HEK293 (cell line): Measurements from ENCODE around the gene RPS6KA5.

Source experiments
- CTCF ChIA-PET: fragments of 350-600 bp; formaldehyde crosslinking; extraction: SDS; loops from one replicate; lab custom pipeline; 2021; ENCODE audit warnings: antibody characterized with exemption; lab: Yijun Ruan, JAX
- POLR2A ChIA-PET: fragments of 300-600 bp; formaldehyde crosslinking; extraction: SDS; loops from one replicate; lab custom pipeline; 2020; ENCODE audit warnings: antibody characterized with exemption, inconsistent platforms; lab: Yijun Ruan, JAX
- H3K27ac ChIP-seq: fragments of 200-500 bp; sonication (Bioruptor generic); 2 replicates; pipeline ENCODE4 v1.5.1; 2014; ENCODE audit warnings: low read depth, low read length, control low read depth, inconsistent platforms; ENCODE audit errors: extremely low read depth
- H3K36me3 ChIP-seq, 2 experiments: fragments of 200-500 bp in 1 of 2; sonication (Bioruptor generic) in 1 of 2; 1 replicate in 1 of 2; 2 replicates in 1 of 2; pipeline ENCODE4 v1.5.1; 2014 to 2017; ENCODE audit warnings: inconsistent platforms in 2 of 2, low read length in 2 of 2; ENCODE audit not compliant: control insufficient read depth in 2 of 2, insufficient read depth in 1 of 2
- H3K4me1 ChIP-seq: fragments of 200-500 bp; sonication (Bioruptor generic); 2 replicates; pipeline ENCODE4 v1.5.1; 2014; ENCODE audit warnings: mild to moderate bottlenecking, low read length, inconsistent platforms; ENCODE audit not compliant: control insufficient read depth, insufficient read depth
- H3K4me3 ChIP-seq: 2 replicates; pipeline ENCODE4 v1.5.1; 2011; ENCODE audit warnings: low read depth, mild to moderate bottlenecking, control low read depth, low read length, moderate library complexity
- H3K9me3 ChIP-seq: fragments of 200-500 bp; sonication (Bioruptor generic); 2 replicates; pipeline ENCODE4 v1.5.1; 2014; ENCODE audit warnings: low read depth, low read length, inconsistent platforms; ENCODE audit not compliant: control insufficient read depth, insufficient read depth
- GLI2 ChIP-seq: fragments of 450-650 bp; formaldehyde crosslinking; IDR thresholded peaks from 2 replicates; pipeline ENCODE4; 2017; ENCODE audit warnings: missing biosample characterization, missing genetic modification characterization, low read depth, borderline replicate concordance
- KLF7 ChIP-seq: fragments of 450-650 bp; formaldehyde crosslinking; IDR thresholded peaks from 2 replicates; pipeline ENCODE4 v1.5.1; 2016; ENCODE audit warnings: missing biosample characterization, missing genetic modification characterization, borderline replicate concordance
- PRDM1 ChIP-seq: fragments of 450-650 bp; formaldehyde crosslinking; IDR thresholded peaks from 2 replicates; pipeline ENCODE4; 2016; ENCODE audit warnings: missing biosample characterization, missing genetic modification characterization
- YY2 ChIP-seq: fragments of 450-650 bp; formaldehyde crosslinking; IDR thresholded peaks from 2 replicates; pipeline ENCODE4 v1.5.1; 2016; ENCODE audit warnings: missing biosample characterization, missing genetic modification characterization
- ZBTB17 ChIP-seq: fragments of 450-650 bp; formaldehyde crosslinking; IDR thresholded peaks from 2 replicates; pipeline ENCODE4 v1.5.1; 2016; ENCODE audit warnings: missing biosample characterization, missing genetic modification characterization
- ZBTB7A ChIP-seq: fragments of 450-650 bp; formaldehyde crosslinking; IDR thresholded peaks from 2 replicates; pipeline ENCODE4 v1.5.1; 2016; ENCODE audit warnings: low read depth, missing biosample characterization, missing genetic modification characterization
- ZNF202 ChIP-seq: fragments of 450-650 bp; formaldehyde crosslinking; IDR thresholded peaks from 2 replicates; pipeline ENCODE4 v1.5.1; 2016; ENCODE audit warnings: missing biosample characterization, missing genetic modification characterization, borderline replicate concordance
- ZNF23 ChIP-seq: fragments of 450-650 bp; formaldehyde crosslinking; IDR thresholded peaks from 2 replicates; pipeline ENCODE4 v1.5.1; 2016; ENCODE audit warnings: missing biosample characterization, missing genetic modification characterization, borderline replicate concordance
- ZNF239 ChIP-seq: fragments of 450-650 bp; formaldehyde crosslinking; IDR thresholded peaks from 2 replicates; pipeline ENCODE4 v1.5.1; 2016; ENCODE audit warnings: missing biosample characterization, missing genetic modification characterization
- ZNF335 ChIP-seq: fragments of 450-650 bp; formaldehyde crosslinking; conservative IDR thresholded peaks from 2 replicates; pipeline ENCODE4 v1.5.1; 2016; ENCODE audit warnings: missing biosample characterization, missing genetic modification characterization
- ZNF530 ChIP-seq: fragments of 450-650 bp; formaldehyde crosslinking; IDR thresholded peaks from 2 replicates; pipeline ENCODE4 v1.5.1; 2016; ENCODE audit warnings: low read depth, missing biosample characterization, missing genetic modification characterization
- ZNF623 ChIP-seq: fragments of 450-650 bp; formaldehyde crosslinking; IDR thresholded peaks from 2 replicates; pipeline ENCODE4 v1.5.1; 2016; ENCODE audit warnings: missing biosample characterization, missing genetic modification characterization
- ZNF626 ChIP-seq: fragments of 450-650 bp; sonication (Bioruptor Pico); formaldehyde crosslinking; IDR thresholded peaks from 2 replicates; pipeline ENCODE4 v1.5.1; 2018; ENCODE audit warnings: missing biosample characterization, missing genetic modification characterization, inconsistent platforms
- ZNF660 ChIP-seq: fragments of 450-650 bp; IDR thresholded peaks from 2 replicates; pipeline ENCODE4 v1.5.1; 2018; ENCODE audit warnings: missing biosample characterization, mild to moderate bottlenecking, missing genetic modification characterization
- ZNF664 ChIP-seq: fragments of 450-650 bp; formaldehyde crosslinking; IDR thresholded peaks from 2 replicates; pipeline ENCODE4 v1.5.1; 2016; ENCODE audit warnings: missing biosample characterization, missing genetic modification characterization
- ZNF791 ChIP-seq: fragments of 450-650 bp; formaldehyde crosslinking; IDR thresholded peaks from 2 replicates; pipeline ENCODE4 v1.5.1; 2016; ENCODE audit warnings: missing biosample characterization, missing genetic modification characterization
- TF ChIP-seq, protein P1 (sequence below): fragments of 450-650 bp; formaldehyde crosslinking; conservative IDR thresholded peaks from 2 replicates; pipeline ENCODE4 v1.5.1; 2016; ENCODE audit warnings: low read depth, missing biosample characterization, missing genetic modification characterization
- TF ChIP-seq, protein P2 (sequence below): fragments of 450-650 bp; formaldehyde crosslinking; IDR thresholded peaks from 2 replicates; pipeline ENCODE4 v1.5.1; 2016; ENCODE audit warnings: missing biosample characterization, missing genetic modification characterization
- TF ChIP-seq, protein P3 (sequence below): fragments of 450-650 bp; formaldehyde crosslinking; IDR thresholded peaks from 2 replicates; pipeline ENCODE4 v1.5.1; 2016; ENCODE audit warnings: missing biosample characterization, missing genetic modification characterization
- TF ChIP-seq, protein P4 (sequence below): fragments of 450-650 bp; formaldehyde crosslinking; IDR thresholded peaks from 2 replicates; pipeline ENCODE4; 2016; ENCODE audit warnings: missing biosample characterization, missing genetic modification characterization
- TF ChIP-seq, protein P5 (sequence below): fragments of 450-650 bp; formaldehyde crosslinking; IDR thresholded peaks from 2 replicates; pipeline ENCODE4 v1.5.1; 2016; ENCODE audit warnings: missing biosample characterization, missing genetic modification characterization

Gene RPS6KA5

DNA sequence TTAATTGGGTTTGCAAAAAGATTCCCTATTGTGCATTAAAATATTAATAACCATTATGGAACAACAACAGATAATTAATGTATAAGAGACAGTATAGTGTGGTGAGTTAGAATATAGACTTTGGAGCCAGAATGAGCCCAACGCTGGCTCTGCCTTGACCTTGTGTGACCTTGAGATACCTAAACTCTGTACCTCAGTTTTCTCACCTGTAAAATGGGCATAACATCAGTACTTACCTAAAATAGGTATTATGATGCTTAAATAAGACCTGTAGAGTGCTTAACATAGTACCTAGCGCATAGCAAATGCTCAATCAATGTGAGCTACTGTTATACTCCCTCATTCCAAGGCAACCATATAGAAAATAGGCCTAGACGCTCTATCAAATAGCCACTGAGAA, 153.3 kb downstream of the RPS6KA5 start:
- H3K27ac ChIP-seq = no peak overlapping the region
- no peak overlapping the region for H3K4me3 ChIP-seq
- no peaks in the 10 kb centered on the region for H3K9me3 ChIP-seq
- POLR2A ChIA-PET = no interaction called here
- CTCF ChIA-PET = interaction anchor here (0.7 kb wide), 1 partner anchor 233 kb away, joined by 3 read pairs; no protein-coding TSS in a partner anchor
- TF ChIP-seq ZBTB17 (tag by site-specific recombination) (no peak), ZNF626 (tag by site-specific recombination) (no peak), ZNF239 (tag by site-specific recombination) (no peak), ZNF664 (tag by site-specific recombination) (no peak), ZBTB7A (tag by site-specific recombination) (no peak), ZNF791 (tag by site-specific recombination) (no peak), YY2 (tag by site-specific recombination) (no peak)
- TF ChIP-seq, protein P1, sequence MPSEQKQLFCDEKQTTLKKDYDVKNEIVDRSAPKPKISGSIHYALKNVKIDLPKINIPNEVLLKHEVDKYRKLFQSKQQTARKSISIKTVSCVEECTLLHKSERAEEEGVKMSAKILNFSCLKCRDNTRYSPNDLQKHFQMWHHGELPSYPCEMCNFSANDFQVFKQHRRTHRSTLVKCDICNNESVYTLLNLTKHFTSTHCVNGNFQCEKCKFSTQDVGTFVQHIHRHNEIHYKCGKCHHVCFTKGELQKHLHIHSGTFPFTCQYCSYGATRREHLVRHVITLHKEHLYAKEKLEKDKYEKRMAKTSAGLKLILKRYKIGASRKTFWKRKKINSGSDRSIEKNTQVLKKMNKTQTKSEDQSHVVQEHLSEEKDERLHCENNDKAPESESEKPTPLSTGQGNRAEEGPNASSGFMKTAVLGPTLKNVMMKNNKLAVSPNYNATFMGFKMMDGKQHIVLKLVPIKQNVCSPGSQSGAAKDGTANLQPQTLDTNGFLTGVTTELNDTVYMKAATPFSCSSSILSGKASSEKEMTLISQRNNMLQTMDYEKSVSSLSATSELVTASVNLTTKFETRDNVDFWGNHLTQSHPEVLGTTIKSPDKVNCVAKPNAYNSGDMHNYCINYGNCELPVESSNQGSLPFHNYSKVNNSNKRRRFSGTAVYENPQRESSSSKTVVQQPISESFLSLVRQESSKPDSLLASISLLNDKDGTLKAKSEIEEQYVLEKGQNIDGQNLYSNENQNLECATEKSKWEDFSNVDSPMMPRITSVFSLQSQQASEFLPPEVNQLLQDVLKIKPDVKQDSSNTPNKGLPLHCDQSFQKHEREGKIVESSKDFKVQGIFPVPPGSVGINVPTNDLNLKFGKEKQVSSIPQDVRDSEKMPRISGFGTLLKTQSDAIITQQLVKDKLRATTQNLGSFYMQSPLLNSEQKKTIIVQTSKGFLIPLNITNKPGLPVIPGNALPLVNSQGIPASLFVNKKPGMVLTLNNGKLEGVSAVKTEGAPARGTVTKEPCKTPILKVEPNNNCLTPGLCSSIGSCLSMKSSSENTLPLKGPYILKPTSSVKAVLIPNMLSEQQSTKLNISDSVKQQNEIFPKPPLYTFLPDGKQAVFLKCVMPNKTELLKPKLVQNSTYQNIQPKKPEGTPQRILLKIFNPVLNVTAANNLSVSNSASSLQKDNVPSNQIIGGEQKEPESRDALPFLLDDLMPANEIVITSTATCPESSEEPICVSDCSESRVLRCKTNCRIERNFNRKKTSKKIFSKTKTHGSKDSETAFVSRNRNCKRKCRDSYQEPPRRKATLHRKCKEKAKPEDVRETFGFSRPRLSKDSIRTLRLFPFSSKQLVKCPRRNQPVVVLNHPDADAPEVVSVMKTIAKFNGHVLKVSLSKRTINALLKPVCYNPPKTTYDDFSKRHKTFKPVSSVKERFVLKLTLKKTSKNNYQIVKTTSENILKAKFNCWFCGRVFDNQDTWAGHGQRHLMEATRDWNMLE = no peak
- TF ChIP-seq, protein P2, sequence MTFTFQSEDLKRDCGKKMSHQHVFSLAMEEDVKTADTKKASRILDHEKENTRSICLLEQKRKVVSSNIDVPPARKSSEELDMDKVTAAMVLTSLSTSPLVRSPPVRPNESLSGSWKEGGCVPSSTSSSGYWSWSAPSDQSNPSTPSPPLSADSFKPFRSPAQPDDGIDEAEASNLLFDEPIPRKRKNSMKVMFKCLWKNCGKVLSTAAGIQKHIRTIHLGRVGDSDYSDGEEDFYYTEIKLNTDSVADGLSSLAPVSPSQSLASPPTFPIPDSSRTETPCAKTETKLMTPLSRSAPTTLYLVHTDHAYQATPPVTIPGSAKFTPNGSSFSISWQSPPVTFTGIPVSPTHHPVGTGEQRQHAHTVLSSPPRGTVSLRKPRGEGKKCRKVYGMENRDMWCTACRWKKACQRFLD (tag by site-specific recombination) = no peak
- TF ChIP-seq, protein P3, sequence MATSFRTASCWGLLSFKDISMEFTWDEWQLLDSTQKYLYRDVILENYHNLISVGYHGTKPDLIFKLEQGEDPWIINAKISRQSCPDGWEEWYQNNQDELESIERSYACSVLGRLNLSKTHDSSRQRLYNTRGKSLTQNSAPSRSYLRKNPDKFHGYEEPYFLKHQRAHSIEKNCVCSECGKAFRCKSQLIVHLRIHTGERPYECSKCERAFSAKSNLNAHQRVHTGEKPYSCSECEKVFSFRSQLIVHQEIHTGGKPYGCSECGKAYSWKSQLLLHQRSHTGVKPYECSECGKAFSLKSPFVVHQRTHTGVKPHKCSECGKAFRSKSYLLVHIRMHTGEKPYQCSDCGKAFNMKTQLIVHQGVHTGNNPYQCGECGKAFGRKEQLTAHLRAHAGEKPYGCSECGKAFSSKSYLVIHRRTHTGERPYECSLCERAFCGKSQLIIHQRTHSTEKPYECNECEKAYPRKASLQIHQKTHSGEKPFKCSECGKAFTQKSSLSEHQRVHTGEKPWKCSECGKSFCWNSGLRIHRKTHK (tag by site-specific recombination) = no peak
- no peaks in the 10 kb centered on the region for H3K4me1 ChIP-seq
- H3K36me3 ChIP-seq = no peaks in the 10 kb centered on the region

DNA sequence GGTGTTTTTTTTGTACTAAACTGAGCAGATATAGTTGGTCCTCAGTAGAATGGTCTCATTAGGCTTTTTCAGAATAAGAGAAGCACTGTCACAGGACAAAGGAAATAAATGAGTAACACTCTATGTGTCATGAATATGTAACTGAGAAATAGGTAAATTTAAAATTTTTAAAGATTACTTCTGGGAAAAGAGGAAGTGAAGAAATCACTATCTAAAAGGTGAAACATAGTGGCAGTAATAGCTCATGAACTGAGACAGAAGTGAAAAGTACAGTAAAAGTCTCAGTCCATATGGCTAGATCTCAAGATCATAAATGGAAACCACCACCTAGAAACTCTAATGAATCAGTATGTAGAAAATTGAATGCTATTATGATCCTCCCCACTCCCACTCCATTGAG, 154.9 kb downstream of the RPS6KA5 start:
- TF ChIP-seq GLI2 (tag by site-specific recombination) = no peak
- no peak for TF ChIP-seq ZNF530 (tag by site-specific recombination)
- 0 out of 2 replicates have a peak, but pooled peaks have one; percentile 13 for TF ChIP-seq PRDM1
- TF ChIP-seq ZNF202 (tag by site-specific recombination) = no peak
- Histone ChIP-seq H3K9me3 (no peaks in the 10 kb centered on the region), H3K36me3 (peaks cover 0 to under 1% of the 10 kb centered on the region in 2 experiments; a peak in 2 of 3 replicates), H3K4me1 (no peaks in the 10 kb centered on the region), H3K4me3 (no peak overlapping the region), H3K27ac (no peak overlapping the region)
- CTCF ChIA-PET = interaction anchor here (0.7 to 6.1 kb wide), 4 partner anchors 234 to 381 kb away, joined by 3 to 169 read pairs (median 24); no protein-coding TSS in a partner anchor
- POLR2A ChIA-PET = no interaction called here

DNA sequence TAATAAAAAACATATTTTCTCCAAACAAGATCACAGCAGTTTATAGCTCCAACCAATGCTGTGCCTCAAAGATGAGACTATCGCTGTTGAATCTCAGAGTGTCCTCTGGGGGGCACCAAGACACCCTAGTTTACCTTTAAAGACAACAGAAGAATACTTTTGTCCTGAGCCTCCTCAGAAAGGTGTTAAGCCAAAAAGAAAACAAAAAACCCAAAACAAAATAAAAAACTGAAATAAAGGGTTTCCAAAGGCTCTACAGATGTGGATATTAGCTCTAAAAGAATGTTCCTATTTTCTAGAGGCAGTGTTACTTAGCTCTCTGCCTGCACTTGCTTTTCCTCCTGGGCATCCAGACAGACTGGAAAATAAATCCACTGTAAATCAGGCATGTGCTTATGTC, 157.3 kb downstream of the RPS6KA5 start:
- ChIA-PET CTCF (interaction anchor here (0.5 to 6.1 kb wide), 31 partner anchors 9 to 388 kb away, joined by 3 to 169 read pairs (median 3); partner anchors contain the start of gene RPS6KA5), POLR2A (interaction anchor here (1.3 kb wide), 1 partner anchor 270 kb away, joined by 4 read pairs; no protein-coding TSS in a partner anchor)
- peaks cover 0 to 13% of the 10 kb centered on the region in 2 experiments; a peak in 2 of 3 replicates for H3K36me3 ChIP-seq
- H3K27ac ChIP-seq = no peak overlapping the region
- no peak overlapping the region for H3K4me3 ChIP-seq
- no peaks in the 10 kb centered on the region for H3K9me3 ChIP-seq
- H3K4me1 ChIP-seq = no peaks in the 10 kb centered on the region
- TF ChIP-seq ZNF660 (tag by site-specific recombination) = 0 out of 2 replicates have a peak, but pooled peaks have one; percentile 26
- no peak for TF ChIP-seq ZNF623 (tag by site-specific recombination)
- TF ChIP-seq, protein P4, sequence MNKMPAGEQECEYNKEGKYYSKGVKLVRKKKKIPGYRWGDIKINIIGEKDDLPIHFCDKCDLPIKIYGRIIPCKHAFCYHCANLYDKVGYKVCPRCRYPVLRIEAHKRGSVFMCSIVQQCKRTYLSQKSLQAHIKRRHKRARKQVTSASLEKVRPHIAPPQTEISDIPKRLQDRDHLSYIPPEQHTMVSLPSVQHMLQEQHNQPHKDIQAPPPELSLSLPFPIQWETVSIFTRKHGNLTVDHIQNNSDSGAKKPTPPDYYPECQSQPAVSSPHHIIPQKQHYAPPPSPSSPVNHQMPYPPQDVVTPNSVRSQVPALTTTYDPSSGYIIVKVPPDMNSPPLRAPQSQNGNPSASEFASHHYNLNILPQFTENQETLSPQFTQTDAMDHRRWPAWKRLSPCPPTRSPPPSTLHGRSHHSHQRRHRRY (tag by site-specific recombination) = no peak
- no peak for TF ChIP-seq KLF7
- TF ChIP-seq, protein P5, sequence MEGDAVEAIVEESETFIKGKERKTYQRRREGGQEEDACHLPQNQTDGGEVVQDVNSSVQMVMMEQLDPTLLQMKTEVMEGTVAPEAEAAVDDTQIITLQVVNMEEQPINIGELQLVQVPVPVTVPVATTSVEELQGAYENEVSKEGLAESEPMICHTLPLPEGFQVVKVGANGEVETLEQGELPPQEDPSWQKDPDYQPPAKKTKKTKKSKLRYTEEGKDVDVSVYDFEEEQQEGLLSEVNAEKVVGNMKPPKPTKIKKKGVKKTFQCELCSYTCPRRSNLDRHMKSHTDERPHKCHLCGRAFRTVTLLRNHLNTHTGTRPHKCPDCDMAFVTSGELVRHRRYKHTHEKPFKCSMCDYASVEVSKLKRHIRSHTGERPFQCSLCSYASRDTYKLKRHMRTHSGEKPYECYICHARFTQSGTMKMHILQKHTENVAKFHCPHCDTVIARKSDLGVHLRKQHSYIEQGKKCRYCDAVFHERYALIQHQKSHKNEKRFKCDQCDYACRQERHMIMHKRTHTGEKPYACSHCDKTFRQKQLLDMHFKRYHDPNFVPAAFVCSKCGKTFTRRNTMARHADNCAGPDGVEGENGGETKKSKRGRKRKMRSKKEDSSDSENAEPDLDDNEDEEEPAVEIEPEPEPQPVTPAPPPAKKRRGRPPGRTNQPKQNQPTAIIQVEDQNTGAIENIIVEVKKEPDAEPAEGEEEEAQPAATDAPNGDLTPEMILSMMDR (tag by site-specific recombination) = peak; percentile 58; the same call in 1 of the 2 replicates
- 0 out of 2 replicates have a peak, but pooled peaks have one; percentile 24 for TF ChIP-seq ZNF335 (tag by site-specific recombination)
- no peak for TF ChIP-seq ZNF23 (tag by site-specific recombination)
